ENCODE results near the gene DHRSX.
"Not testable (repeated sequence)": the region's sequence is repeated elsewhere in the genome, so short reads cannot be mapped to it uniquely, and the experiment has no call there.

Gene DHRSX

DNA sequence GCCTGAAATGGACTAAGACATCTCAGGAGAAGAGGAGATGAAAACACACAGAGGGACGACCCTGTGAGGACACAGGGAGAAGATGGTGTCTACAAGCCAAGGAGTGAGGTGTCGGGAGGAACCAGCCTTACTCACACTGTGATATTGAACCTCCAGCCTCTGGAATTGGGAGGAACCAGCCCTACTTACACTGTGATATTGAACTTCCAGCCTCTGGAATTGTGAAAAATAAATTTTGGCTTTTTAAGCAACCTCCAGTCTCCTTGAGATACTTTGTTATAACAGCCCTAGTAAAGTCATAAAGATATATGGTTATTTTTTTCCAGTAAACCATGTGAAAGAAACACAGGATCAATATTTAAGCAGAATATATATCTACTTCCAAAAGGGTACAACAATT, 76.5 kb downstream of the DHRSX start:
- DNase-seq (ENCODE audit: low spot score): no peak

DNA sequence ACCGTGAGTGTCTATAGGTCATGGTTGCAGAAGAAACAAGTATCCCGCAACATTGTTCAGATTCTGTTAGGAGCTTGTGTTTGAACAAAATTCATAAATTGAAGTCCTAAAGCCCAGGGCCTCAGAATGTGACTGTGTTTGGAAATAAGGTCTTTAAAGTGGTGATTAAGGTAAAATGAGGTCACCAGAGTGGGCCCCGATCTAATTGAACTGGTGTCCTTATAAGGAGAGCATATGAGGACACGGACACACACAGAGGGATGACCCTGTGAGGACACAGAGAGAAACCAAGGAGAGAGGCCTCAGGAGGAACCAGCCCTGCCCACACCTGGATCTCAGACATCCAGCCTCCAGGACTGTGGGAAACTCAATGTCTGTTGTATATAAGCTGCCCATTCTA, 76.9 kb downstream of the DHRSX start:
- no peak for DNase-seq (ENCODE audit: low spot score)

DNA sequence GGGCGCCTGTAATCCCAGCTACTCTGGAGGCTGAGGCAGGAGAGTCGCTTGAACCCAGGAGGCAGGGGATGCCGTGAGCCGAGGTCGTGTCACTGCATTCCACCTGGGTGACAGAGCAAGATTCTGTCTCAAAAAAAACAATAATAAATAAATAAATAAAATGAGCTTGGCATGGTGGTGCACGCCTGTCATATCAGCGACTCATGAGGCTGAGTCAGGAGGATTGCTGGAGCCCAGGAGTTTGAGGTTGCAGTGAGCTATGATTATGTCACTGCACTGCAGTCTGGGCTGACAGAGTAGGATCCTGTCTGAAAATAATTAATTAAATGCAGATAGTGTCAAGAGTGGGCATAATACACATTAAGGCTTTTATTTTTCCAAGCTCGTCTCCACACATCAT, 77.5 kb downstream of the DHRSX start:
- DNase-seq (ENCODE audit: low spot score): no peak

DNA sequence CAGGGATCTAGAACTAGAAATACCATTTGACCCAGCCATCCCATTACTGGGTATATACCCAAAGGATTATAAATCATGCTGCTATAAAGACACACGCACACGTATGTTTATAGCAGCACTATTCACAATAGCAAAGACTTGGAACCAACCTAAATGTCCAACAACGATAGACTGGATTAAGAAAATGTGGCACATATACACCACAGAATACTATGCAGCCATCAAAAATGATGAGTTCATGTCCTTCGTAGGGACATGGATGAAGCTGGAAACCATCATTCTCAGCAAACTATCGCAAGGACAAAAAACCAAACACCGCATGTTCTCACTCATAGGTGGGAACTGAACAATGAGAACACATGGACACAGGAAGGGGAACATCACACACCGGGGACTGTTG, 81.4 kb downstream of the DHRSX start:
- not testable (repeated sequence) for DNase-seq (ENCODE audit: low spot score)

DNA sequence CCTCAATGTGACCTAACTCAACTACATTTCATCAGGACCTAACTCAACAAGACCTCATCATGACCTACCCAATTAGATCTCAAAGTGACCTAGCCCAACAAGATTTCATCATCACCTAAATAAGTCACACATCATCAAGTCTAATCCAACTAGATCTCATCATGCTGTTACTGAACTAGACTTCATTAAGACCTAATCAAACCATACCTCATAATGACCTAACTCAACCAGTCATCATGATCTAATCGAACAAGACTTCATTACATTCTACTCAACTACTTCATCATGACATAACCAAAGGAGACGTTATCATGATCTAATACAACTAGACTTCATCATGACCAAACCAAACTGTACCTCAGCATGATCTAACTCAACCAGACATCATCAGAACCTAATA, 82.8 kb downstream of the DHRSX start:
- DNase-seq (ENCODE audit: low spot score): no peak

DNA sequence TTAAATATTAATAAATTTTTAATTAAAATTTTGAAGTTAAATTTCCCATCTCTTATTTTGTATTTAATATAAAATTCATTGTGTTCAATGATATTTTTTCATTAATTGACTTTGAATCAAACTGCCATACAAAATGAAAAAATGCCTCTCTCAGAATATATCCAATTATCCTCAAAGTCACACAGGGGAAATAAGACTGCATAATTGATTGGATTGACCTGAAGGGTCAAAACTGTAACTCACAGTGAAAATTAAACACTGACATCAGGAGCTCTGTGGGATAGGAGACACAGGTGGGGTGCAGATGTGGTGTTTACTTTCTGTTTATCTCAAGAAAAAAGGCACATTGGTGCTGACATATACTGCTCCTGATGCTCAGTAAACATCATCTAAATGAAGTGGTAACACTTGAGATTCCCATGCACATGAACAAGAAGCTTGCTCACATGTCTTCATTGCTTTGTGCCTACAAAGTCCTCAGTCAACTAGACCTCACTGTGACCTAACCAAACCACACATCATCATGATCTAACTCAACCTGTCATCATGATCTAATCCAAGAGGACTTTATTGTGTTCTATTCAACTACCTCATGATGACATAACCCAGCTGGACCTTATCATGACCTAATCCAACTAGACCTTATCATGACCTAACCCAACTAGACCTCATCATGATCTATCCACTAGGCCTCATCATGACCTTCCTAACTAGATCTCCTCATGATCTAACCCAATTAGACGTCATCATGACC, 83.7 kb downstream of the DHRSX start:
- DNase-seq (ENCODE audit: low spot score): no peak

DNA sequence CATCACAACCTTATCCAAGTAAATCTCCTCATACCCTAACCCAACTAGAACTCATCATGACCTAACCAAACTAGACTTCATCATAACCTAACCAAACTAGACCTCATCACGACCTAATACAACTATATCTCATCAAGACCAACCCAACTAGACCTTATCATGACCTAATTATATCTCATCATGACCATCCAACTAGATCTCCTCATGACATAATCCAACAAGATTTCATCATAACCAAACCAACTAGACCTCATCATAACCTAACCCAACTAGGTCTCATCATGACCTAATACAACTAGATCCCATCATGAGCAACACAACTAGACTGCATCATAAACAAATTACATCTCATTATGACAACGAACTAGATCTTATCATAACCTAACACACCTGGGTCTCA, 86.4 kb downstream of the DHRSX start:
- DNase-seq (ENCODE audit: low spot score): no peak

DNA sequence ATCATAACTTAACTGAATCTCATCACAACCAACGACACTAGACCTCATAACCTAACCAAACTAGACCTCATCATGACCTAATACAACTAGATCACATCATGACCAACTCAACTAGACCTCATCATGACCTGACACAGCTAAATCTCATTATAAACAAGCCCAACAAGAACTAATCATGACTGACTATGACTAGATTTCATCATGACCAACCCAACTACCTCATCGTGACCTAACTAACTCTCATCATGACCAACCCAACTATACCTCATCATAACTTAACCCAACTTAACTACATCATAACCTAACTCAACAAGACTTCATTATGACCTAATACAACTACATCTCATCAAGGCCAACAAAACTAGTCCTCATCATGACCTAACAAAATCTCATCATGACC, 86.8 kb downstream of the DHRSX start:
- DNase-seq (ENCODE audit: low spot score): no peak

DNA sequence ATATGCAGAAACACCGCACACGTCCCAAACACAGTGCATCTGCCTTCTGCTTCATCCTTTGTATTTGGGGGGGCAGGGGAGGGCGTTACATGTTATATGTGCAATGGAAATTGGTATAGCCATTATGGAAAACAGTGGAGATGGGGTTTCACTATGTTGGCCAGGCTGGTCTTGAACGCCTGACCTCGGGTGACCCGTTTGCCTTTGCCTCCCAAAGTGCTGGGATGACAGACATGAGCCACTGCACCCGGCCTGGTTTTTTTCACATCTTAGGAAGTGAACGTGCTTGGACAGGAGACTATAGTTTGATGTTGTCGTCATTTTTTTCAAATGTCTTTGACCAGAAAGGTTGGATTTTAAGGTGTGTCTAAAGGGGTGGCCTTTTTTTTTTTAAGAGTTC, 88.6 kb downstream of the DHRSX start:
- DNase-seq (ENCODE audit: low spot score): no peak

DNA sequence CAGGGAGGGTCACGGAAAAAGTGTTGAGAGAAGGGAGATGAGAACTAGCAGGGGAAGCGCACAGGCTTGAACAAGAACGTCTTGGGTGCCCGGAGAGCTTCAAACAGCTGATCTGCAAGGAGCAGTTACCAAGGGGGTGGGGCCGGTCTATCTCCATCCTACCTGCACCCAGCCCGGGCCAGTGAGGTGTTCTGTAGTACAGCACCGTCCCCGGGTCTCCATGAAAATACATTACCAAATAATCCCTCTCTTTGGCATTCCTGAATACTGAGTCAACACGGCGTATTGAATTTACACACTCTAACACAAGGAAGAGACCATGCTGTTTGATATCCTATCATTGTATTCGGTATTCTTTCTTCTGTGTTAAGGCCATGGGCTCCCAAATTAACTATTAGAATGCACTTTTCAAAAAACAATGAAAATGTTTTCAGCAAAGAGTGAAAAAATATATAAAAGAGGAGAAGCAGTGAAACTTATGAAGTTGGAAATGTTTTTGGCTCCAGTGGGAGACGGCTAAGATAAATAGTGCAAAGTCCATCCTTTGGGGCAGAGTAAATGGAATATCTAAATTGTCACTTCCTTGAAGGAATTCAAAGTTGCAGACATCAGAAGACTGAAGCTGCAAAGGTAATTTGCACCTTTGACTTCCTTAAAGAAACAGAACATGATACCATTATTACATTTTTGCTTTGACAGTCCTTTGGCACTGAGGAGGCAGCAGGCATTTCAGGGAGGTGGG, 90.3 kb downstream of the DHRSX start:
- DNase-seq (ENCODE audit: low spot score): no peak

DNA sequence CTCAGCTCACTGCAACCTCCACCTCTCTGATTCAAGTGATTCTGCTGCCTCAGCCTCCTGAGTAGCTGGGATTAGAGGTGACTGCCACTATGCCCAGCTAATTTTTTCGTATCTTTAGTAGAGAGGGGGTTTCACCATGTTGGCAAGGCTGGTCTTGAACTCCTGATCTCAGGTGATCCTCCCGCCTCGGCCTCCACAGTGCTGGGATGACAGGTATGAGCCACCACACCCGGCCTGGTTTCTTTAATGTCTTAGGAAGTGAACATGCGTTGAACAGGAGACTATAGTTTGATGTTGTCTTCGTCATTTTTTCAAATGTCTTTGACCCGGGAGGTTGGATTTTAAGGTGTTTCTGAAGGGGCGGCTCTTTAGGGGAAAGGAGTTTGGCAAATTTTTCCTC, 91.0 kb downstream of the DHRSX start:
- DNase-seq (ENCODE audit: low spot score): no peak

DNA sequence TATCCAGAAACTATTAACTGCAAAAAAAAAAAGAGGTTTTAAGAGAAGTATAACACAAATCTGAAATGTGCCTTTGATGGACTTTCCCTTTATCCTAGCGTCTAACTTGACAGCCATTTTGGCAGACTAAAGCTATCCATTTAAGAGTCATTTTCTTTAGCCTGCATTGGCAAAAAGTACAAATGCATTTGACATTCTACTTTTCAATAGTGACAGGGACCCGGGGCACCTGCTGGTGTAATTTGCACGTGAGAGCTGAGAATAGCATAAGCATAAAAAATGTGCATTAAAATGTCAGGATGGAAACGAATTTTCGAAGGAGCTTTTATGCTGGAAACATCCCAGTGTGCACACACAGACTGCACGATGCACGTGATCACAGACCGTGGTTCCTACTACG, 91.9 kb downstream of the DHRSX start:
- DNase-seq (ENCODE audit: low spot score): no peak

DNA sequence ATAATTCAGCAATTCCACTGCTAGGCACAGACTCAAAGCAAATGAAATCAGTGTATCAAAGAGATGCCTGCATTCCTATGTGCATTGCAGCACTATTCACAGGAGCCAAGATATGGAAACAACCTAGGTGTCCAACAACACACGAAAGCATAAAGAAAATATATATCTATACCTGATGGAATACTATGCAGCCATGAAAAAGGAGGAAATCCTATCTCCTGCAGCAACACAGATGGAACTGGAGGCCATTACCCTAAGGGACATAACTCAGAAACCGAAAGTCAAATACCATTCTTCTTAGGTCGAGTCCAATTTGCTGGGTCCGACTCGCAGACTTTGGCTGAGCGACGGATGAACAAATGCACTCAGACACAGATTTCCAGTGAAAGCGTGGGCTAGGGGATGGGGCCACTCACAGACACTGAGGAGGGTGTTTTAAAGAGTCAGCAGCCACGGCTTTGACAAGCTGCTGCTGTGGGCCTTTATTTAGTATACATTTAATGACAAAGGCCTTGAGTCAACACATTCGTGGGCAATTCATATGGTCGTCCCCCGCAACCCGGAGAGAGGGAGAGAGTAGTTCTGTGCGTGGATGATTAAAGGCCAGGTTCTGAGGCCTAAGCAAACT, 93.8 kb downstream of the DHRSX start:
- DNase-seq (ENCODE audit: low spot score): no peak

DNA sequence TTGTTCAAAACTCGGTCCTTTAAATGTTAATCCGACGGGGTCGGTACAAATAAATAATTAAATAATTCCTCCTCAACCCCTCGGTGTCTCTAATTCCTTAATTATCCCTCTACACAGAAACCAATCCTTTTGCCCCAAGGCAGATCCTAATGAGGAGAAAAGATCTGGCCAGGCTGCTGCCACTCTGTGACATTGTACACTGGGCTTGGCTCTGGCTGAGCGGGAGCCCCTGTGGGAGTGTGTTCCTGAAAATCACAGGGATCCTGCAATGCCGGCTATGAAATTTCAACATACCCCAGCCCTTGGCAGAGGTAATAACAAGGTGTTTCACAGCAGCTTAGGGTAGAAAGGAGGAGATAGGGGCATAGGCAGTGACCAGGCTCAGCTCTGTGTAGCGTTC, 96.0 kb downstream of the DHRSX start:
- DNase-seq (ENCODE audit: low spot score): no peak

DNA sequence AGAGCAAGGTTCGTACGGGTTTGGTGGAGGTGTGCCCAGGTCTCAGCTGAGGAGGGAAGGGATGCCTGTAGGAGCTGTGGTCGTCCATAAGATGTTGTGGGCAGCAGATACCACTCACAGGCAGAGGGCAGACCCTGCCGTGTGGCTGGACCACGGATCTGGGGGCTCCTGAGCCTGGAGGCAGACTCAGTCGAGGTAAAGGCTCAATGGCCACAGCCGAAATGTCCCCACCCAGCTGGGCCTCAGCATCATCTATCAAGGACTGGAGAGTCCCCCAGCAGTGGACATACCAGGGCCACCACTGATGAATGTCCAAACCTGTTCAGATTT, 98.5 kb downstream of the DHRSX start:
- DNase-seq (ENCODE audit: low spot score): no peak

DNA sequence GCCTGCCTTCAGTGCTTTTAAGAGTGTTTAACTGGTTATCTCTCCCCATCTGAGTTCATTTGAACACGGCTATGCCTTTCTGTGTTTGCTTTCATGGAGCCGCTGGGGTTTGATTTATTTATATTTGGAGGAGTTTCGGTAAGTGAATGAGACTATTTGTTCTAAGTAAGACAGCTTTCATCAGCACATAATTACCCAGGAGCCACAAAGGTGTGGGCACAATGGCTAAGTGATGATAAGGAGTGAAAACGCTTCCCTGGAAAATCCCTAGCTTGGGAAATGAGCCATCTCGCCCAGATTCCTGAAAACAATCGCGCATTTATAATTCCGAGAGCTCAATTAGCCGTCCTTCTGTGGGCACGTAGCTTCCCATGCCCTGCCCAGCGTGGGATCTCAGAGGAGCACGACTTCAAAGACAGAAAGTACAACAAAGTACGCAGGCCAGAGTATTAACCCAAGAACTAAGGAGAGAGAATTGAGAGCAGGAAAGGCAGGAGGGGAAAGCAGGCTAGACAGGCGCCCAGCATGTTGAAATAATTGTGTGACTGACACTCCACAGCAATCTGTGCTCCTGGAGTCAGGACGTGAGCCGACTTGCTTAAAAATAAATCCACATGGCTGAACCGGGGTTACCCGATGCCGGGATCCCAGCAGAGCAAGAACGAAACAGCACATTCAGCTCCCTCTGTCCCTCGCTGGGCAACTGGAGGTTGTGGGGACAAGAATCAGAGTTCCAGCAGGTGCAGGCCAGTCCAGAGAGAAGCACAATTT, 99.0 kb downstream of the DHRSX start:
- no peak for DNase-seq (ENCODE audit: low spot score)

DNA sequence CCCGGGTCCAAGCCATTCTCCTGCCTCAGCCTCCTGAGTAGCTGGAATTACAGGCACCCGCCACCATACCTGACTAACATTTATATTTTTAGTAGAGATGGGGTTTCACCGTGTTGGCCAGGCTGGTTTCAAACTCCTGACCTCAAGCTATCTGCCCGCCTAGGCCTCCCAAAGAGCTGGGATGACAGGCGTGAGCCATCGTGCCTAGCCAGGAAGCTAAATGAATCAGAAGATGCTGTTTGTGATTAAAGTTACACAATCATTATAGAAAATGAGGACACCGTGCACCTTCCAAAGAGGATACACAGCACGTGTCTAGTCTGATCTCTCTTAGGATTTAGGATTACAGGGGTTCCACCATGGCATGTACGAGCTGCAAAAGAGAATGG, 99.6 kb downstream of the DHRSX start:
- no peak for DNase-seq (ENCODE audit: low spot score)

DNA sequence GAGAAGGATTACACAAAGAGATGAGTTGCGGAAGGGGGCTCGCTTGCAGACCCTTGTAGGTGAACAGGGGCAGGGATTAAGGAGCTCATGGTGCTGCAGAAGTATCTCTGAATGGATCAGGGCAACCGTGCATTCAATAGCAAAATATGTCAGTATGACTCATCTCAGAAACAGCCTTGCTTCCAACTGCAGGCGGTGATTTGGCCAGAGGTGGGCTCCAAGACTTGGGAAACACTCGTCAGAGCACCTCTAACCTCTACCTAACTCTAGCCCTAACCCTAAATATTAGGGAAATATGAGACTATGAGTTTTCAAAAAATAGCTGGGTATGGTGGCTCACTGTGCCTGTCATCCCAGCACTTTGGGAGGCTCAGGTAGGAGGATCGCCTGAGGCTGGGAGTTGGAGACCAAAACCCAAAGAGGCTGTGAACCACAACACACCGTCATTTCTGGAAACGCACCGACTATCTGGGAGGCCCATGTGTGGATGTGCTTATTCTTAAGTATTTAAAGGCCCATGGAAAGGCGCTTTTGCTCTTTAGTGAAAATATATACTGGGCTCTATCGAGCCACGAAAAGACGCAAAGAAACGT, 102.6 kb downstream of the DHRSX start:
- no peak for DNase-seq (ENCODE audit: low spot score)

DNA sequence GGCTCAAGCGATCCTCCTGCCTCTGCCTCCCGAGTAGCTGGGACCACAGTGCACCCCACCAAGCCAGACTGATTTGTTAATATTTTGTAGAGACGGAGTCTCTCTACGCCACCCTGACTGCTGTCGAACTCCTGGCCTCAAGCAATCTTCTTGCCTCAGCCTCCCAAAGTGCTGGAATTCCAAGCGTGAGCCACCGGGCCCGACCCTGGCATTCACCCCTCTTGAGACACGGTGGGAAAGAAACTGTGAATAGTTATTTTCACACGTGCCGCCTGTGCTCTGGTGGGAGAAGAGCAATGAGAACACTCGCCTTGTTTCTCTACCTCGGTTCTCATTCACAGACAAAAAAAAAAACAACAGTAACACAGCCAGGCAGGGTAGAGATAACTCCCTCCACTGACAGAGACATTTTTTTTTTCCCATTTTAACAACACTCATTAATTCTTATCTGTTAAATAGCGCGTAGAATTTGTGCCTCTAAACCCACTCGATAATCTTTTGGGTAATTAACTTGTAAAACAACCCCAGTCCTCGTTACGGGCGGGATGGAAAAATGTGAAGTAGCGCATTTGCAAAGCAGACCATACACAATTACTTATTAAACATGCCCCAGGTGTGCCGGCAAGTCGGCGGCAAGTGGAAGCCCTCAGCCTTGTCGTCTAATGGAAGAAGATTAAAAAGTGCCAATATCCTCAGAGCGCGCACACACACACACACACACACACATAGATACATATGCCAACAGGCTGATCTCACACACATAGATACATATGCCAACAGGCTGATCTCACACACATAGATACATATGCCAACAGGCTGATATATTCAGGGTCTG, 103.3 kb downstream of the DHRSX start:
- DNase-seq (ENCODE audit: low spot score): no peak

DNA sequence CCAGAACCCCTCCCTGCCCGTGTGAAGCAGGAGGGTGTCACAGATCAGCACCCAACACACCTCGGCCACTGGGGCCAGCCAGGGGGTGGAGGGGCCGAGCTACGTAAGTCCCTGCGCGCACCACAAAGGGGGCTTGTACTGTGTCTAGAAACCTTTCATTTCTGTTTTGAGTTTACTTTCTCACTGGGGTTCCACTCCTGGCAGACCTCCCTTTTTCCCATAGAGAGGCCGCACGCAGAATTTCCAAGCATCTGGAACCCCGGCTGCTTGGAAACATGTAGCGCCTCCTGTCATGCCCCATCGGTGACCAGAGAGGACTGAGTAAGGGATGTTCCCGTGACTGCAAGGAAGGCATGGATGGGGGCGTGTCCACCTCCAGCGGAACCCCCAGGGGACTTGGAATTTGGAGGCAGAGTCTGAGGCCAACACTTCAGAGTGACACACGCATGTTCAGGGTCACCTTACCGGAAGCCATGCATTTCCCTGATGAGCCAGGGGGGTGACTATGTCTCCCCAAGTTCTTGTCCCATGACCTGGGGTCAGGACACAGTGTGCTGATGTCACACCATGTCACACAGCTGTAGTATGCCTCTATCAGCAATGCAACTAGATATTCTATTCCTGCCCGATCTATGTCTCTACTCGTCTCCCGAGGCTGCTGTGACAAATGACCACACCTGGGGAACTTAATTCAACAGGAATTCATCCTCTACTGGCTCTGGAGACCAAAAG, 105.3 kb downstream of the DHRSX start:
- no peak for DNase-seq (ENCODE audit: low spot score)

All from CD4-positive, alpha-beta T cell treated with Interleukin-15 for 4 hours (primary cell).